ENCODE results near the gene SLC25A30. TPM values are rescaled to one million over a fixed set of nuclear protein-coding genes. Genes with fewer than 3 reads are reported as not detected.

SLC25A30 gene
- total RNA-seq = 5.0 and 20.4 TPM in 2 replicates

GRCh38 chr13:45417790-45418534, at the start of gene SLC25A30:
Gene SLC25A30, minus strand, starts transcription at chr13:45418373. Its CDS starts 6,948 bp downstream, at chr13:45411425.

GRCh38 chr13:45464687-45465453, 46.7 kb upstream of the SLC25A30 start, which contains the start of gene COG3:
Gene COG3, plus strand, starts transcription at chr13:45464939. Its CDS starts 98 bp downstream, at chr13:45465037.

Other genes with a start within 250 kb of the SLC25A30 start
- gene KCTD4, start 217.3 kb downstream of the SLC25A30 start, total RNA-seq = not detected in 2 replicates
- gene TPT1, start 77.2 kb downstream of the SLC25A30 start, total RNA-seq = 2,682 and 2,735 TPM in 2 replicates
- gene COG3, start 46.6 kb upstream of the SLC25A30 start, total RNA-seq = 16.1 and 34.5 TPM in 2 replicates
- not detected in 2 replicates for gene ERICH6B, start 197.4 kb upstream of the SLC25A30 start, total RNA-seq